SK-N-MC (cell line): Measurements from ENCODE around the gene POU6F2.

Source experiments
- EZH2 ChIP-seq: fragments of 200-600 bp; sonication (generic); IDR thresholded peaks from one replicate; pipeline ENCODE4 v1.6.1; 2017; ENCODE audit warnings: antibody characterized with exemption
- FOXP2 ChIP-seq: optimal IDR thresholded peaks from 2 replicates; pipeline ENCODE3; 2011; ENCODE audit warnings: mild to moderate bottlenecking, moderate library complexity; ENCODE audit not compliant: insufficient read depth; ENCODE audit errors: extremely low read length, control extremely low read depth
- POLR2AphosphoS5 ChIP-seq: IDR thresholded peaks from 2 replicates; pipeline ENCODE4 v1.6.1; 2012; ENCODE audit warnings: mild to moderate bottlenecking, low read depth, low read length, borderline replicate concordance

DNA sequence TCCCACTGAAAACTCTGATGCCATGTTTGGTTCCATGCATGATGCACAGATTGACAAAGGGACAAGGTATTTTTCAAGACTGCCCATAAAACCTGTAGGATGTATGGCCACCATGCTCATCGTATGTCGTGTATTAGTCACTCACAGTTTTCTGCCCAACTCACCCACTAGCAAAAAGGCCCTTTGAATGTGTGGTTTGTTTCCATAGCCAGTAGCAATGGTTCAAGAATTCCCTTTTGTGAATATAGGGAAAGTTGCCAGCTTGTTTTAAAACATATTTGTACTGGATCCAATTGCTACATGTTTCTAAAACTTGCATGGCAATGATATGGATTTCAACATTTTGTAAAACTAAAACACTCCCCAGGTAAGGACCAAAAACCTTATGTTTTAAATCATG is 307.5 kb downstream of the POU6F2 start:
- TF ChIP-seq POLR2AphosphoS5 (no peak), EZH2 (no peak), FOXP2 (no peak)
